D721Med (cell line): Measurements from ENCODE around the gene ZNF320.
"Not testable (repeated sequence)": the region's sequence is repeated elsewhere in the genome, so short reads cannot be mapped to it uniquely, and the experiment has no call there.

Experiments
- DNase-seq: peaks from one replicate; pipeline ENCODE4 v3.0.0; 2011; ENCODE audit warnings: low spot score; ENCODE audit not compliant: insufficient read length
- FAIRE-seq: peaks from 2 replicates; lab custom pipeline; 2011; peaks lifted over from hg19 to GRCh38; lab: Jason Lieb, UNC
- CTCF ChIP-seq: IDR thresholded peaks from 2 replicates; pipeline ENCODE4 v1.5.1; 2012; ENCODE audit warnings: mild to moderate bottlenecking, control low read depth; ENCODE audit not compliant: insufficient read depth; ENCODE audit errors: missing control alignments

The ZNF320 gene

DNA sequence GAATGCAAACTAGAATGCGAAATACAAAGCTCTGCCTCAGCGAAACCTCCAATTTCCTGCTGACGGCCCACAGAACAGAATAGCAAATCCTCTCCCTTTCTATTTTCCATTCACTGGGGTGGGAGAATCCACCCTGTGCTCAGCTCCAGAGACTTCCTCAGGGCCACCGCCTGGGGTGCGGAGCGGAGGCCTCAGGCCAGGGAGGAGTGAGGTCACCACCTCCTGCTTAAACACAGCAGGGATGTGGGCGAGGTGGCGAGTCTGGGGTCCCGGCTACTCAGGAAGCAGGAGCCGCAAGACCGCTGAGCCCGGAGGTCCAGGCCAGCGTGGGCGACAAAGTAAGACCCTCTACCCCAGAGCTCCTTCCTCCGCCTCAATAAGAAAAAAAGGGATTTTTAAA is 666 bp upstream of the ZNF320 start:
- no peak for TF ChIP-seq CTCF
- DNase-seq (no peak), FAIRE-seq (no peak)

- DNase-seq = no peak
- TF ChIP-seq CTCF = no peak
- no peak for FAIRE-seq
These were observed 851 bp downstream of the ZNF320 start for GRCh38 chr19:52896431-52897137.

- FAIRE-seq (no peak), DNase-seq (no peak)
- TF ChIP-seq CTCF = no peak
These were observed 6.1 kb downstream of the ZNF320 start for GRCh38 chr19:52891336-52891735.

- TF ChIP-seq CTCF = no peak
- FAIRE-seq (no peak), DNase-seq (no peak)
These were observed 7.5 kb downstream of the ZNF320 start for GRCh38 chr19:52889931-52890330.

- no peak for TF ChIP-seq CTCF
- no peak for DNase-seq
- FAIRE-seq = no peak
These were observed 8.4 kb downstream of the ZNF320 start for GRCh38 chr19:52889076-52889475.

DNA sequence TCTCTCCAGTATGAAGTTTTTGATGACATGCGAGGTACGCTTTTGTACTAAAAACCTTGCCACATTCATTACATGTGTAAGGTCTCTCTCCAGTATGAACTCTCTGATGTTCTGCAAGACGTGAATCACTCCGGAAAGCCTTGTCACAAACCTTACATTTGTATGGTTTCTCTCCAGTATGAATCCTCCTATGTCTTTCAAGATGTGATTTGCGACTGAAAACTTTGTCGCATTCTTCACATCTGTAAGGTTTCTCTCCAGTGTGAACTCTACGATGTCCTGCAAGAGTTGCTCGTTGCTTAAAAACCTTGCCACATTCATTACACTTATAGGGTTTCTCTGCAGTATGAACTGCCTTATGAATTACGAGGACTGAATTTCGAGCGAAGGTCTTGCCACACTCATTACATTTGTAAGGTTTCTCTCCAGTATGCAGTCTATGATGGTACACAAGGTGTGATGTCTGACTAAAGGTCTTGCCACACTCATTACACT is 16.5 kb downstream of the ZNF320 start:
- TF ChIP-seq CTCF = no peak
- no peak for FAIRE-seq

GRCh38 chr19:52872996-52873395 is 24.4 kb downstream of the ZNF320 start:
- DNase-seq, FAIRE-seq: not testable (repeated sequence)

More for the DNA sequence above, 16.5 kb downstream of the ZNF320 start:
- no peak for DNase-seq
